ENCODE data around the gene ARHGAP28. TPM values are rescaled to one million over a fixed set of nuclear protein-coding genes. Genes with fewer than 3 reads are reported as not detected.
"Not testable (repeated sequence)": the region's sequence is repeated elsewhere in the genome, so short reads cannot be mapped to it uniquely, and the experiment has no call there.

The ARHGAP28 gene
- total RNA-seq, 1 donor from 2014 or later = 161 TPM

GRCh38 chr18:6814882-6815425 lies 85.4 kb downstream of the ARHGAP28 start:
- peaks cover 24% of the 10 kb centered on the region for H3K4me1 Mint-ChIP-seq
- DNase-seq (ENCODE audit: low spot score in 2 of 2, unreplicated experiment in 2 of 2) = no peak

GRCh38 chr18:6816154-6816553 lies 86.6 kb downstream of the ARHGAP28 start:
- peaks cover 24% of the 10 kb centered on the region for H3K9me3 Mint-ChIP-seq
- H3K36me3 Mint-ChIP-seq = peaks cover 34% of the 10 kb centered on the region
- no peak for DNase-seq (ENCODE audit: low spot score in 2 of 2, unreplicated experiment in 2 of 2)
- peak overlapping the region; percentile 2 for H3K27ac Mint-ChIP-seq
- no peaks in the 10 kb centered on the region for H3K27me3 Mint-ChIP-seq (ENCODE audit: low read depth)
- TF ChIP-seq CTCF (IDR thresholded peaks at IDR 0.05; ENCODE audit: unreplicated experiment) = no peak
- H3K4me1 Mint-ChIP-seq = peaks cover 24% of the 10 kb centered on the region
- H3K4me3 Mint-ChIP-seq = no peak overlapping the region

More at GRCh38 chr18:6814882-6815425, 85.4 kb downstream of the ARHGAP28 start:
- Mint-ChIP-seq H3K27me3 (ENCODE audit: low read depth) (no peaks in the 10 kb centered on the region), H3K36me3 (peaks cover 26% of the 10 kb centered on the region), H3K9me3 (peaks cover 12% of the 10 kb centered on the region), H3K27ac (peak overlapping the region; percentile 5), H3K4me3 (no peak overlapping the region)
- TF ChIP-seq CTCF (IDR thresholded peaks at IDR 0.05; ENCODE audit: unreplicated experiment) = no peak

GRCh38 chr18:6819332-6819731 lies 89.8 kb downstream of the ARHGAP28 start:
- Mint-ChIP-seq H3K4me3 (no peak overlapping the region), H3K27ac (no peak overlapping the region), H3K4me1 (peaks cover 18% of the 10 kb centered on the region), H3K27me3 (ENCODE audit: low read depth) (no peaks in the 10 kb centered on the region), H3K36me3 (peaks cover 46% of the 10 kb centered on the region), H3K9me3 (peaks cover 32% of the 10 kb centered on the region)
- no peak for DNase-seq (ENCODE audit: low spot score in 2 of 2, unreplicated experiment in 2 of 2)
- no peak for TF ChIP-seq CTCF (IDR thresholded peaks at IDR 0.05; ENCODE audit: unreplicated experiment)

GRCh38 chr18:6820314-6820713 lies 90.8 kb downstream of the ARHGAP28 start:
- peaks cover 51% of the 10 kb centered on the region for H3K36me3 Mint-ChIP-seq
- H3K27ac Mint-ChIP-seq = no peak overlapping the region
- TF ChIP-seq CTCF (IDR thresholded peaks at IDR 0.05; ENCODE audit: unreplicated experiment) = no peak
- H3K9me3 Mint-ChIP-seq = peaks cover 34% of the 10 kb centered on the region
- peaks cover 12% of the 10 kb centered on the region for H3K4me1 Mint-ChIP-seq
- no peak for DNase-seq (ENCODE audit: low spot score in 2 of 2, unreplicated experiment in 2 of 2)
- H3K27me3 Mint-ChIP-seq (ENCODE audit: low read depth) = no peaks in the 10 kb centered on the region
- no peak overlapping the region for H3K4me3 Mint-ChIP-seq

- peak overlapping the region; percentile 45 for H3K27ac Mint-ChIP-seq
- no peak for DNase-seq (ENCODE audit: low spot score in 2 of 2, unreplicated experiment in 2 of 2)
- H3K4me3 Mint-ChIP-seq = no peak overlapping the region
- H3K27me3 Mint-ChIP-seq (ENCODE audit: low read depth) = no peaks in the 10 kb centered on the region
- H3K9me3 Mint-ChIP-seq = peaks cover 43% of the 10 kb centered on the region
- no peak for TF ChIP-seq CTCF (IDR thresholded peaks at IDR 0.05; ENCODE audit: unreplicated experiment)
- H3K4me1 Mint-ChIP-seq = peaks cover 4% of the 10 kb centered on the region
- H3K36me3 Mint-ChIP-seq = peaks cover 57% of the 10 kb centered on the region
These were observed 91.8 kb downstream of the ARHGAP28 start for GRCh38 chr18:6821356-6821755.

- H3K27me3 Mint-ChIP-seq (ENCODE audit: low read depth); H3K4me3 Mint-ChIP-seq; H3K27ac Mint-ChIP-seq; H3K4me1 Mint-ChIP-seq; DNase-seq (ENCODE audit: low spot score in 2 of 2, unreplicated experiment in 2 of 2): not testable (repeated sequence)
- Mint-ChIP-seq H3K36me3 (peaks cover 72% of the 10 kb centered on the region), H3K9me3 (peaks cover 29% of the 10 kb centered on the region)
These were observed 97.6 kb downstream of the ARHGAP28 start for GRCh38 chr18:6827161-6827560.

- H3K4me3 Mint-ChIP-seq = not testable (repeated sequence)
- H3K36me3 Mint-ChIP-seq = peaks cover 75% of the 10 kb centered on the region
These were observed 98.0 kb downstream of the ARHGAP28 start for GRCh38 chr18:6827566-6827965.

More at GRCh38 chr18:6827566-6827965, 98.0 kb downstream of the ARHGAP28 start:
- H3K9me3 Mint-ChIP-seq = peaks cover 32% of the 10 kb centered on the region
- H3K27me3 Mint-ChIP-seq (ENCODE audit: low read depth); DNase-seq (ENCODE audit: low spot score in 2 of 2, unreplicated experiment in 2 of 2); H3K4me1 Mint-ChIP-seq; H3K27ac Mint-ChIP-seq: not testable (repeated sequence)

All from mesothelial cell of epicardium (in vitro differentiated cells).